HEK293 (cell line): ENCODE results near the gene CLDN19.

Experiments
- CTCF ChIA-PET: fragments of 350-600 bp; formaldehyde crosslinking; extraction: SDS; loops from one replicate; lab custom pipeline; 2021; ENCODE audit warnings: antibody characterized with exemption; lab: Yijun Ruan, JAX
- POLR2A ChIA-PET: fragments of 300-600 bp; formaldehyde crosslinking; extraction: SDS; loops from one replicate; lab custom pipeline; 2020; ENCODE audit warnings: antibody characterized with exemption, inconsistent platforms; lab: Yijun Ruan, JAX
- H3K27ac ChIP-seq: fragments of 200-500 bp; sonication (Bioruptor generic); 2 replicates; pipeline ENCODE4 v1.5.1; 2014; ENCODE audit warnings: low read depth, low read length, control low read depth, inconsistent platforms; ENCODE audit errors: extremely low read depth
- H3K36me3 ChIP-seq, 2 experiments: fragments of 200-500 bp in 1 of 2; sonication (Bioruptor generic) in 1 of 2; 1 replicate in 1 of 2; 2 replicates in 1 of 2; pipeline ENCODE4 v1.5.1; 2014 to 2017; ENCODE audit warnings: inconsistent platforms in 2 of 2, low read length in 2 of 2; ENCODE audit not compliant: control insufficient read depth in 2 of 2, insufficient read depth in 1 of 2
- H3K4me1 ChIP-seq: fragments of 200-500 bp; sonication (Bioruptor generic); 2 replicates; pipeline ENCODE4 v1.5.1; 2014; ENCODE audit warnings: mild to moderate bottlenecking, low read length, inconsistent platforms; ENCODE audit not compliant: control insufficient read depth, insufficient read depth
- H3K4me3 ChIP-seq: 2 replicates; pipeline ENCODE4 v1.5.1; 2011; ENCODE audit warnings: low read depth, mild to moderate bottlenecking, control low read depth, low read length, moderate library complexity
- H3K9me3 ChIP-seq: fragments of 200-500 bp; sonication (Bioruptor generic); 2 replicates; pipeline ENCODE4 v1.5.1; 2014; ENCODE audit warnings: low read depth, low read length, inconsistent platforms; ENCODE audit not compliant: control insufficient read depth, insufficient read depth
- BCL11A ChIP-seq: fragments of 450-650 bp; formaldehyde crosslinking; IDR thresholded peaks from 2 replicates; pipeline ENCODE4 v1.5.1; 2016; ENCODE audit warnings: low read depth, missing biosample characterization, missing genetic modification characterization
- GFI1B ChIP-seq: fragments of 450-650 bp; formaldehyde crosslinking; IDR thresholded peaks from 2 replicates; pipeline ENCODE4 v1.5.1; 2016; ENCODE audit warnings: missing biosample characterization, missing genetic modification characterization
- KLF9 ChIP-seq: fragments of 450-650 bp; formaldehyde crosslinking; IDR thresholded peaks from 2 replicates; pipeline ENCODE4 v1.5.1; 2016; ENCODE audit warnings: missing biosample characterization, missing genetic modification characterization, low read depth
- MYNN ChIP-seq: fragments of 450-650 bp; formaldehyde crosslinking; IDR thresholded peaks from 2 replicates; pipeline ENCODE4 v1.5.1; 2016; ENCODE audit warnings: missing biosample characterization, missing genetic modification characterization, borderline replicate concordance
- SP2 ChIP-seq: fragments of 450-650 bp; formaldehyde crosslinking; IDR thresholded peaks from 2 replicates; pipeline ENCODE4 v1.5.1; 2016; ENCODE audit warnings: missing biosample characterization, missing genetic modification characterization
- TRIM28 ChIP-seq: IDR thresholded peaks from 2 replicates; pipeline ENCODE4 v1.6.1; 2011; ENCODE audit warnings: low read length, control low read depth, borderline replicate concordance
- ZBTB17 ChIP-seq: fragments of 450-650 bp; formaldehyde crosslinking; IDR thresholded peaks from 2 replicates; pipeline ENCODE4 v1.5.1; 2016; ENCODE audit warnings: missing biosample characterization, missing genetic modification characterization
- ZBTB20 ChIP-seq: fragments of 450-650 bp; formaldehyde crosslinking; IDR thresholded peaks from 2 replicates; pipeline ENCODE4 v1.5.1; 2016; ENCODE audit warnings: missing biosample characterization, missing genetic modification characterization
- ZBTB44 ChIP-seq: fragments of 450-650 bp; IDR thresholded peaks from 2 replicates; pipeline ENCODE4 v1.5.1; 2018; ENCODE audit warnings: missing biosample characterization, mild to moderate bottlenecking, missing genetic modification characterization
- ZBTB49 ChIP-seq: fragments of 450-650 bp; formaldehyde crosslinking; IDR thresholded peaks from 2 replicates; pipeline ENCODE4 v1.5.1; 2016; ENCODE audit warnings: missing biosample characterization, missing genetic modification characterization, low read depth
- ZBTB8A ChIP-seq: fragments of 450-650 bp; formaldehyde crosslinking; IDR thresholded peaks from 2 replicates; pipeline ENCODE4 v1.5.1; 2016; ENCODE audit warnings: missing biosample characterization, missing genetic modification characterization
- ZFP3 ChIP-seq: fragments of 450-650 bp; formaldehyde crosslinking; IDR thresholded peaks from 2 replicates; pipeline ENCODE4 v1.5.1; 2016; ENCODE audit warnings: low read depth, missing biosample characterization, missing genetic modification characterization
- ZNF132 ChIP-seq: fragments of 450-650 bp; formaldehyde crosslinking; IDR thresholded peaks from 2 replicates; pipeline ENCODE4 v1.5.1; 2017; ENCODE audit warnings: missing biosample characterization, missing genetic modification characterization, borderline replicate concordance
- ZNF19 ChIP-seq: fragments of 450-650 bp; formaldehyde crosslinking; IDR thresholded peaks from 2 replicates; pipeline ENCODE4; 2016; ENCODE audit warnings: missing biosample characterization, missing genetic modification characterization, low read depth
- ZNF202 ChIP-seq: fragments of 450-650 bp; formaldehyde crosslinking; IDR thresholded peaks from 2 replicates; pipeline ENCODE4 v1.5.1; 2016; ENCODE audit warnings: missing biosample characterization, missing genetic modification characterization, borderline replicate concordance
- ZNF433 ChIP-seq: fragments of 450-650 bp; formaldehyde crosslinking; IDR thresholded peaks from 2 replicates; pipeline ENCODE4 v1.5.1; 2016; ENCODE audit warnings: missing biosample characterization, missing genetic modification characterization, low read depth
- ZNF48 ChIP-seq: fragments of 450-650 bp; formaldehyde crosslinking; IDR thresholded peaks from 2 replicates; pipeline ENCODE4 v1.5.1; 2016; ENCODE audit warnings: missing biosample characterization, missing genetic modification characterization
- ZNF623 ChIP-seq: fragments of 450-650 bp; formaldehyde crosslinking; IDR thresholded peaks from 2 replicates; pipeline ENCODE4 v1.5.1; 2016; ENCODE audit warnings: missing biosample characterization, missing genetic modification characterization
- ZNF629 ChIP-seq: fragments of 450-650 bp; formaldehyde crosslinking; IDR thresholded peaks from 2 replicates; pipeline ENCODE4 v1.5.1; 2017; ENCODE audit warnings: missing biosample characterization, missing genetic modification characterization
- ZSCAN16 ChIP-seq: fragments of 450-650 bp; formaldehyde crosslinking; IDR thresholded peaks from 2 replicates; pipeline ENCODE4 v1.5.1; 2016; ENCODE audit warnings: missing biosample characterization, missing genetic modification characterization
- TF ChIP-seq, protein P1 (sequence below): sonication (generic); formaldehyde crosslinking; IDR thresholded peaks from 2 replicates; pipeline ENCODE4 v1.8.1; 2022; ENCODE audit warnings: mild to moderate bottlenecking, moderate library complexity, missing genetic modification reagents

The CLDN19 gene

GRCh38 chr1:42732126-42732680 lies 7.8 kb downstream of the CLDN19 start (continued):
- TF ChIP-seq, protein P1, sequence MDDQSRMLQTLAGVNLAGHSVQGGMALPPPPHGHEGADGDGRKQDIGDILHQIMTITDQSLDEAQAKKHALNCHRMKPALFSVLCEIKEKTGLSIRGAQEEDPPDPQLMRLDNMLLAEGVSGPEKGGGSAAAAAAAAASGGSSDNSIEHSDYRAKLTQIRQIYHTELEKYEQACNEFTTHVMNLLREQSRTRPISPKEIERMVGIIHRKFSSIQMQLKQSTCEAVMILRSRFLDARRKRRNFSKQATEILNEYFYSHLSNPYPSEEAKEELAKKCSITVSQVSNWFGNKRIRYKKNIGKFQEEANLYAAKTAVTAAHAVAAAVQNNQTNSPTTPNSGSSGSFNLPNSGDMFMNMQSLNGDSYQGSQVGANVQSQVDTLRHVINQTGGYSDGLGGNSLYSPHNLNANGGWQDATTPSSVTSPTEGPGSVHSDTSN (CRISPR knock-in tag) = no peak
- TF ChIP-seq ZSCAN16 = no peak
- TF ChIP-seq ZBTB8A (tag by site-specific recombination) = no peak
- TF ChIP-seq ZNF433 (tag by site-specific recombination) = no peak

- H3K36me3 ChIP-seq = no peaks in the 10 kb centered on the region
- ChIA-PET CTCF (interaction anchor here (0.7 to 1.0 kb wide), 2 partner anchors 15 to 49 kb away, joined by 3 to 5 read pairs; no protein-coding TSS in a partner anchor), POLR2A (no interaction called here)
- no peak overlapping the region for H3K4me3 ChIP-seq
- H3K4me1 ChIP-seq = no peaks in the 10 kb centered on the region
- TF ChIP-seq KLF9 (tag by site-specific recombination) (no peak), MYNN (tag by site-specific recombination) (no peak), ZNF629 (tag by site-specific recombination) (no peak), ZFP3 (tag by site-specific recombination) (no peak), ZNF19 (tag by site-specific recombination) (no peak), ZBTB49 (tag by site-specific recombination) (no peak), SP2 (tag by site-specific recombination) (no peak), BCL11A (no peak), ZNF623 (tag by site-specific recombination) (no peak), ZBTB20 (tag by site-specific recombination) (no peak), TRIM28 (no peak), ZBTB44 (no peak), ZNF48 (tag by site-specific recombination) (no peak), ZNF132 (tag by site-specific recombination) (no peak), ZNF202 (tag by site-specific recombination) (no peak), ZBTB17 (tag by site-specific recombination) (no peak), GFI1B (tag by site-specific recombination) (no peak)
- no peaks in the 10 kb centered on the region for H3K9me3 ChIP-seq
- no peak overlapping the region for H3K27ac ChIP-seq
These were observed 8.5 kb downstream of the CLDN19 start for GRCh38 chr1:42731585-42731984.
